Measurements from ENCODE around the gene CCR7.
A peak's percentile ranks its signal among the peaks of the same experiment; 100 is the strongest.
"Not testable (repeated sequence)": the region's sequence is repeated elsewhere in the genome, so short reads cannot be mapped to it uniquely, and the experiment has no call there.

CCR7 gene

DNA sequence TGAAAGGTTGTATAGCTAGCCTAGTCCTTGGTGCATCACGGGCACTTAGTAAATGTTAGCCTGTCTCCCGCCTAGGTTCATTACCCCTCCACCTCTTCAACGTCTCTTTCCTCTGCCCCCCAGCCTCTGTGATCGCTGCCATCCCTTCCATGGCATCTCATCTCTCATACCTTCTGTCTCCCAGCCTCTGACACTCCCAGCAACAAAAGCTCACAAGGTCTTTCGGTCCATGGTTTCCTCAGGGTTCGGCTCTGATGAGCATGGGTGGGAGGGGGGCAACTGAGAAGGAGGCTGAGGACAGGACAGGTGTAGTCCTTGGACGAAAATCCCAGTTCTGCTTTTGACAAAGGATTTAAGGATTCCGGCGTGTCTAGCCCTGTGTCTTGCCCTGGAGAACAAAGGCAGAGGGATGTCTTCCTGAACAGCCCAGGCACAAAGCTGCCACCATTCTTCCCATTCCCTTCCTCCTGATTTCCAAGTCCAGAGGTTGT is 16.7 kb downstream of the CCR7 start:
- no peak for DNase-seq

DNA sequence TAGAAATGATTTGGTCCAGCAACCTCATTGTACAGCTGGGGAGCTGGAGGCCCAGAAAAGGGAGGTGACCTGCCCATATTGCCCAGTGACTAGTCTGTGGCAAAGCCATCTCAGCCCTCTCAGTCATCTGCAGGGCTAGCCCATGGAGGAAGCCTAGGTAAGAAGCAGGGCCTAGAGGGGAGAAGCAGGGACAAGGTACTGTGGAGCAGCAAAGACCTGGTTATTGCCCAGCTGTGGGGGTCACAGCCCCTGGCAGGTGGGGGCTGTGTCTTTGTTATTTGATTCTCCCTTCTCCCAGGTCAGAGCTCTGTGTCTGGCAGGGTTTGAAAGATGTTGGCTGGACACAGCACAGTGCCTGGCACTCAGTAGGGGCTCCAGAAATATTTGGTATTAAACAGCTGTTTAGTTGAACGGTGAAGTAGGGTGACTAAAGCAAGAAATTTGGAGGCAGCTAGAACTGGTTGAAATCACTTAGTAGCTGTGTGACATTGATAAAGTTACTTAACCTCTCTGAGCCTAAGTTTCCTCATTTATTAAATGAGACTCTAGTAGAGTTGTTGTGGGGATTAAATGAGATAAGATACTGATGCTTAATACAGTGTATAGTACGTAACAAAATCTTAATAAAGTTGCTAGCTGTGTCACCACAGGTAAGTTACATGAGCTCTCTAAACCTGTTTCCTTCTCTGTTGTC is 17.3 kb downstream of the CCR7 start:
- no peak for DNase-seq

DNA sequence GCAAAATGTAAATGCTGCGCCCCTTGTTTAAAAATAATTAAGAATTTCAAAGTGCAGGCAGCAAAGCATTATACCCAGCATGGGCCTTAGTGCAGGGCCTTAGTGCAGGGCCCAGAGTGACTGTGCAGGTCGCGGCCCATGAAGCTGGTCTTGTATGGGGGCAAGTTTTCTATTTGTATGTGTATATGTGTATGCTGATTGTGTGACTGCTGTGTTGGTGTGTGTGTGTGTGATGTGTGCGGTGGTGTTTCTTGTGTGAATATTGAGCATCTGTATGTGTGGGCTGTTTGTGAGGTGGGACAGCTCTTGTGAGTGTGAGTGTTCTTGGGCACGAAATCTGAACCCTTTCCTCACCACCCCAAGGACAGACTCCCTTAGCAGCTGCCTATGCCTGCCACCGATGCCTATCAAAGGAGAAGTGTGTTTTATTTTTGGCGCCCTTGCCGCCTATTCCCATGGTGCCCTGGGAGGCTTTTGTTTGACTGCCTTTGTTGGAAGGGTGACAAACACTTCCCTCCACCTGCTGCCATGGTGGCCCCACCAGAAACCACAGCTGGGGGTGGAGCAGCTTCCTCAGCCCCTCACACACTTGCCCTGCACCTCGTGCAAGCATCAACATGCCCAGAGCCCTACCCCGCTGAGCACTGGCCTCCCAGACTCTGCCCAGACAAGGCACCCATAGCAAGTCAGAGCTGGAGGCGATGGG is 18.0 kb downstream of the CCR7 start:
- DNase-seq: peak; percentile 46 to 53

DNA sequence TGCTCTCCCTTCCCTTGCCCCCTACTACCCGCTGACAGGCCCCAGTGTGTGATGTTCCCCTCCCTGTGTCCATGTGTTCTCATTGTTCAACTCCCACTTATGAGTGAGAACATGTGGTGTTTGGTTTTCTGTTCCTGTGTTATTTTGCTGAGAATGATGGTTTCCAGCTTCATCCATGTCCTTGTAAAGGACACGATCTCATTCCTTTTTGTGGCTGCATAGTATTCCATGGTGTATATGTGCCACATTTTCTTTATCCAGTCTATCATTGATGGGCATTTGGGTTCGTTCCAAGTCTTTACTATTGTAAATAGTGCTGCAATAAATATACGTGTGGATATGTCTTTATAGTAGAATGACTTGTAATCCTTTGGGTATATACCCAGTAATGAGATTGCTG is 18.8 kb downstream of the CCR7 start:
- DNase-seq: not testable (repeated sequence)

DNA sequence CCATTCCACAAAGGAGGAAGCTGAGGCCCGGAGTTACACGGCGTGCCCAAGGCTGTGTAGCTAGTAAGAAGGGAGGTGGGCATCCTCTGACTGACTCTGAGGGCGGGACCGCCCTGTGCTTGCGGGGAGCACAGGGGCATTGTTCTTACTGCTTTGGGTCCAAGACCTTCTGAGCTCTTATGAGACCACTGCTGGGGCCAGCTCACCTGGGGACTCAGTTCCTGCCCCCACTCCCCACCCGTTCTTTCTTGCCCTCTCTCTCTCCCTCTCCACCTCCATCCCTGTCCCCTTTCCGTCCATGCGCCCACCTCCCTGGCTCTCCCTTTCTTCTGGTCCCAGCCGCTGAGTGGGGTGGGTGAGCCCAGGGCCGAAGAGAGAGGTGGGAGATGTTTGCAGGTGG is 19.6 kb downstream of the CCR7 start:
- DNase-seq: no peak

DNA sequence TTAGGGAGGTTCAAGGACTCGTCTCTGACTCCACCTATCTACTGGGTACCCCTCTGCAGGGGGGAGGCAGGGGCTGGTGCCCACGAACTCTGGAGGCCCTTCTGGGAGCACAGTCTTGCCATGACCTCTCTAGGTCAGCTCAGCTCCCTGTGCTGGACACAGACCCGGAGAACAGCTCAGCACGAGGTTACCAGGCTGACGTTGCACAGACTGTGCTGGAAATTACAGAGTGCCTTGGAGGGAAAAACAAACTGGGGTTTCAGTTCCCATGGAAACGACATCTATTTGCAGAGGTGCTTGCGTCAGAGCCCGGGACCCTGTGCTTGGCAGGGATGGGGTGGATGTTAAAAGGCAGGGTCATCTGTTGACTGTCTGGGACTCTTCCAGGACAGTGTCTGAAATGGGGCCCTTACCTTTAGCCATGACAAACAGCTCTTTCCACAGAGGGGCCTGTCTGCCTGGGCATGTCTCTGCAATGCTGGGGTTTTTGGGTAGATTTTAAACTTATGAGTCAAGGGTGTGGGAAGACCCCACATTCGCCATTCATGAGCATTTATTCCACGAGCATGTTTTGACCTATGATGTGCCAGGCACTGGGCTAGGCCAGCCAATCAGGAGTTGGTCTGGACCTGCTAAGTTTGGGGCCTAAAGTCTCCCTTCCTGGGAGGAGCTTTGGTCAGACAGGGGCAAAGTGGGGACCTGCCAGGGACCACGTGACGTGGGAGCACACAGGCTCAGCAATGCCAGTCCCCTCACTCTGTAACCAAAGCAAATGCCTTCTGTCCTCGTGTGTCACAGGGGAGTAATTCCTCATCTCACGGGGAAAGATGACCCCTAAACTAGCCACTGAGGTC is 22.5 kb downstream of the CCR7 start:
- DNase-seq: no peak

GRCh38 chr17:40541873-40542557 is 23.3 kb downstream of the CCR7 start:
- DNase-seq: no peak

- peak; percentile 61 to 69 for DNase-seq
These were observed 24.0 kb downstream of the CCR7 start for GRCh38 chr17:40541060-40541872.

DNA sequence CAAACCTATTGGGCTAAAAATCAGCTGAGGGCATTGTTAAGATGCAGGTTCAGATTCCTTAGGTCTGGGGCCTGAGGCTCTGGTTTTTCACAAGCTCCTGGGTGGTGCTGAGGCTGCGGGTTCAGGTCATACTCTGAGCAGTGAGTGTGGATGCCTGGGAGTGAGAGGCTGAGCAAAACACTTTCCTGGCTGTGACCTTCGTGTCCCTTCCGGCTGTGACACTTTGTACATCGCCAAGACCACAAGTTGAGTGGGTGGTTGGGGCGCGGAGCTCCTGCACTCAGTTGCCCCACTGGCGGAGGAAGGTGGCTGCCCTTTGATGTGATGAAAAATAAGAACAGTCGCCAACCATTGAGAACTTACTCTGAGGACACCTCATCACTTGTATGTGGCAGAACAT is 24.8 kb downstream of the CCR7 start:
- DNase-seq: peak; percentile 45 to 48

DNA sequence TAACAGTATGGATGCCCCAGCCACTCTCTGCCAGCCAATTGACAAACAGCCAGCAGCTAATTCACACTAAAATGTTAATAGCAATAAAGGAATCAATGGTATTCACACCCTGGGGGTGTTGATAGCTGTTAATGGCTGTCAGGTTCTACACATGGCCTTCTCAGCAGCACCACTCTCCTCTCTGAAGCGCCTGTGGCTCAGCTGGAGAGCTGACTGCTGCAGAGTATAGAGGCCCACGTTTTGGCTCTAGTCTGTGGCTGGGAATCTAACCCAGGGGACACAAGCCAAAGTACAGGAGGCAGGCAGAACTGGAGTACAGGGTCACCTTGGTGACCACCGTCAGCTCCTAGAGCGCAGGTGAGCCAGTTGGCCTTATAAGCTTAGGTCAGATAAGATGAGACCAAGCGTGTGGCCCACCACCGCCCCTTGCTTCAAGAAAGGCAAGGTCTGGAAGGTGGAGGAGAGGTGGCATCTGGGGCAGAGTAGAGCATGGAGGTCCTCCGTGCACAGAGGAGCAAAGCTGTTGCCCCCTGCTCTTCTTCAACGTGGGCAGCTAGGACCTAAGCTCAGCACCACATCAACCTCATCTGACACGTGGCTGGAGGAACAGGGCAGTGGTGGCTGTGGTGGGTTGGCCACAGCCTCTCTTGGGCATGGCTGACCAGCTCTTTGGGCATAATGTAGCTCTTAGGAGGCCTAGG is 25.4 kb downstream of the CCR7 start:
- DNase-seq: no peak

GRCh38 chr17:40538936-40539705 is 26.2 kb downstream of the CCR7 start:
- DNase-seq: no peak

- no peak for DNase-seq
These were observed 27.0 kb downstream of the CCR7 start for GRCh38 chr17:40538019-40538935.

DNA sequence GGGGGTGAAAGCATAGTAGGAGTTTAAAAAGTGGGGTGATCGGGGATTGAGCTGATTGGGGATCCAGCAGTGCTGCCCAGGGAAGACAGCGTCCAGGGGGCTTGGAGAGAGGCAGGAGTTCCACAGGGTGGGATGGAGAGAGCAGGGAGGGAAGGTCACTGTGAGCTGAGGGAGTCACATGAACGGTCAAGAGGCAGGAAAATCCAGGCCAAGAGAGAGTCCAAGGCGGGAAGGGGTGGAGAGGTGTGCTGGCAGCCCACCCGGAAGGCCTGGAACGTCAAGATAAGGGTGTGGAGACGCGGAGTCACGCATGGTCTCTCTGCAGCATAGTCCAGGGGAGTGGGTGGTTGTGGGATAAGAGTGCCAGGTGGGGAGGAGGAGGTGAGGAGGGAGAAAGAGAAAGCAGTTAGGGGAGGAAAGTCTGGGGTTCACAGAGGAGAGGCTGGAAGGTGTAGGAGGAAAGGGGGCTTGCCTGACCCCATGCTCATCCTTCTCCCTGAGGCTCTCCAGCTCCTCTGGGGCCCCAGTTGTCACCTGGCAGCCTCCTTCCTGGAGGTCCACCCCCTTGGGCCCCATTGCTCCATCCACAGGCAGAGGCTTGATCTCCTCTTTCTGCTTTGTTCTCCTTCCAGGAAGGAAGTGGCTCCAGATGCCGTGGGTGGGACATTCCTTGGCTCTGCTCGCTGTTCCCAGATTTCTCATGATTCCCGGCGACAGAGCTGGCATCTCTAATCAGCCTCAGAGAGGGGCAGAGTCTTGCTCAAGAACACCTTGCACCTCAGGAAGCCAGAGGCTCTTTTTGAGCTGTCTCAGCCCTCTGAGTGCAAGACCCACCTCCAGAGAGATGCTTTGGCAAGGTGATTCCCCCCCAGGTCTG is 28.7 kb downstream of the CCR7 start:
- no peak for DNase-seq

GRCh38 chr17:40535924-40536294 is 29.4 kb downstream of the CCR7 start:
- no peak for DNase-seq

DNA sequence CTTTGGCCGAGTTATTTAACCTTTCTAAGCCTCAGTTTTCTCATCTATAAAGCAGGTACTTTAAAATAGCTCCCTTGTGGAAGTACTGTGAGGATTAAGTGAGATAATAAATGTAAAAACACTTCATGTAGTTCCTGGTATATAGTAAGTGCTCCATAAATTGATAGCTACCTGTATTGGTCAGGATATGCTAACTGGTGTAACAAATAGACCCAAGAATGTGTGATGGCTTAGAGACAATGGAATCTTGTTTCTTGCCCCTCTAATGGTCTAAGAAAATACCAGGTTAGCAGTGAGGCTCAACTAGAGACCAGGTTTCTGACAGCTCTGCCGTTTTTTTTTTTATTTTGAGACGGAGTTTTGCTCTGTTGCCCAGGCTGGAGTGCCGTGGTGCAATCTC is 29.8 kb downstream of the CCR7 start:
- DNase-seq: no peak

DNA sequence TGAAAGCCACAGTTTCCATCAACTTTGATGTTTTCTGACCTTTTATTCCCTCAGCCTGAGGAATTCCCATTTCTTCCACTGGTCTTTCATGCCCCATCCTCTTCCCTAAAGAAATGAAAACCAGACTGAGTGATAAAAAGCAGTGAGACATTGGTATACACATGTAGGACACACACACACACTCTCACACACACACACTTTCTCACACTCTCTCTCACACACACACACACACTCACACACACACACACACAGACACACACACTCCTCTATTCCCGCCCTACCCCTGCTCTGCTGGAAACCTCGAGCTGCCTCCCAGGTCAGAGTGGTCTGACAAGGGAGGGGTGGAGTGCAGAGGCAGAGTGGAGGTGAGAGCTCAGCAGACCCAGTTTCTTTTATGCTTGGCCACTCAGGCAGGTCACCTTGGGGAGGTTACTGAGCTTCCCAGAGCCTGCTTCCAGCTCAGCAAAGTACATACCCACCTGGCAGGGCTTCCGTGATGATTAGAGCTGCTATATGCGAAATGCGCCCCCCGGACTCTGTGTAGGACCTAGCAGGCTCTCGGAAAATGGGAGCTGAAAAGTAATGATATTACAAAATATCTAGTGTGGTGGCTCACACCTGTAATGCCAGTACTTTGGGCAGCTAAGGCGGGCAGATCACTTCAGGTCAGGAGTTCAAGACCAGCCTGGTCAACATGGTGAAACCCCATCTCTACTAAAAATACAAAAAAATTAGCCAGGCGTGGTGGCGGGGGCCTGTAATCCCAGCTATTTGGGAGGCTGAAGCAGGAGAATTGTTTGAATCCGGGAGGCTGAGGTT is 30.7 kb downstream of the CCR7 start:
- DNase-seq: no peak

DNA sequence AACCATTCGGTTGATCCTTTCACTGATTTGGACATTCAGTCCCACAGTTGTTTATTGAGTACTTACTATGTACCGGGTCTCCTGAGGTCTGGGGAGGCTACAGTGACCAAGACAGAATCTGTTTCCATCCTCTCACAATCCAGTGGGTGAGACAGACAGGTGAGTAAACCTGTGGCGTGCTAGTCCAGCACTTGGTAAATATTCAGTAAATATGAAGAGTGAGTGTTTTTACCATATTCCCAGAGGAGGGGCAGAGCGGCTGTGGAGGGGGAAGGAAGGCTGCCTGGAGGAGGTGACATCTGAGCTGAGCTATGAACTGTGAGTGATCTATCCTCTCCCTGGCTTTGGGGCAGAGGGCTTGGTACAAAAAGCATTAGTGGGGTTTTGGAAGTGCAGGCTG is 31.4 kb downstream of the CCR7 start:
- no peak for DNase-seq
